ENCODE results near the gene NR1I2. TPM values are rescaled to one million over a fixed set of nuclear protein-coding genes. Genes with fewer than 3 reads are reported as not detected.
A peak's percentile ranks its signal among the peaks of the same experiment; 100 is the strongest.

NR1I2 gene
- total and polyA plus RNA-seq, 8 donors, result 0.12 to 0.91 (median 0.44) TPM

DNA sequence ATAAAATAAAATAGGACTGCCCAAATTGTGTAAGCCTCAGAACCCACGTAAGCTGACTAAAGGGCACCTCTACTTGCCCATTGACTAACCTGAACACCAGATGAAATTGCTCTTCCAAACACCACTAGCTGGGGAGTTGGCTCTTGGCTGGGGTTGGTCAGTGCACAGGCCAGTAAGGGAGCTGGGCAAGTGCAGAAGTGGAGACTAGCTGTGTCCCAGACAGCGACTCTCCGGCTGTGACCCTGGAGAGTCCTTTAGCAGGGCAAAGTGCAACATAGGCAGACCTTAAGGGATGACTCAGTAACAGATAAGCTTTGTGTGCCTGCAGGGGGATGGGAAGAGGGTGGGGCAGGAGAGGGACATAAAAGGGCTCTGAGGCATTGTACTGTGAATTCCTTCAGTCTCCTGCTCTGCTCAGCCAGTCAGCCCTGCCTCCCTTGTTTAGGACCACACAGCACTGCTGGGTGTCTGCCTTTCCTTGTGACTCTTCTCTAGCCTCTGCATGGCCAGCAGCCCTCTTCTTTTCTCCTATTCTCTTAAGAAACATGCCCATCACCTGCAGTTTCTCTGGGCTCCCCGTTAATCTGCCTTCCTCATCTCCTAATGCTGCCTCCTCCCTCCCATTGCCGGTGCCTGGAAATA lies 13.2 kb downstream of the NR1I2 start:
- Histone ChIP-seq H3K36me3 (no peaks in the 10 kb centered on the region), H3K4me3 (no peak overlapping the region), H3K9me3 (no peaks in the 10 kb centered on the region), H3K4me1 (no peaks in the 10 kb centered on the region), H3K27ac (no peak overlapping the region), H3K27me3 (no peaks in the 10 kb centered on the region)
- ATAC-seq (peak; percentile 64), DNase-seq (no peak)
- intact Hi-C loops (cut with DNase I), result no loop called here
- TF ChIP-seq, protein P1, sequence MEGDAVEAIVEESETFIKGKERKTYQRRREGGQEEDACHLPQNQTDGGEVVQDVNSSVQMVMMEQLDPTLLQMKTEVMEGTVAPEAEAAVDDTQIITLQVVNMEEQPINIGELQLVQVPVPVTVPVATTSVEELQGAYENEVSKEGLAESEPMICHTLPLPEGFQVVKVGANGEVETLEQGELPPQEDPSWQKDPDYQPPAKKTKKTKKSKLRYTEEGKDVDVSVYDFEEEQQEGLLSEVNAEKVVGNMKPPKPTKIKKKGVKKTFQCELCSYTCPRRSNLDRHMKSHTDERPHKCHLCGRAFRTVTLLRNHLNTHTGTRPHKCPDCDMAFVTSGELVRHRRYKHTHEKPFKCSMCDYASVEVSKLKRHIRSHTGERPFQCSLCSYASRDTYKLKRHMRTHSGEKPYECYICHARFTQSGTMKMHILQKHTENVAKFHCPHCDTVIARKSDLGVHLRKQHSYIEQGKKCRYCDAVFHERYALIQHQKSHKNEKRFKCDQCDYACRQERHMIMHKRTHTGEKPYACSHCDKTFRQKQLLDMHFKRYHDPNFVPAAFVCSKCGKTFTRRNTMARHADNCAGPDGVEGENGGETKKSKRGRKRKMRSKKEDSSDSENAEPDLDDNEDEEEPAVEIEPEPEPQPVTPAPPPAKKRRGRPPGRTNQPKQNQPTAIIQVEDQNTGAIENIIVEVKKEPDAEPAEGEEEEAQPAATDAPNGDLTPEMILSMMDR (IDR thresholded peaks at IDR 0.05), result no peak

DNA sequence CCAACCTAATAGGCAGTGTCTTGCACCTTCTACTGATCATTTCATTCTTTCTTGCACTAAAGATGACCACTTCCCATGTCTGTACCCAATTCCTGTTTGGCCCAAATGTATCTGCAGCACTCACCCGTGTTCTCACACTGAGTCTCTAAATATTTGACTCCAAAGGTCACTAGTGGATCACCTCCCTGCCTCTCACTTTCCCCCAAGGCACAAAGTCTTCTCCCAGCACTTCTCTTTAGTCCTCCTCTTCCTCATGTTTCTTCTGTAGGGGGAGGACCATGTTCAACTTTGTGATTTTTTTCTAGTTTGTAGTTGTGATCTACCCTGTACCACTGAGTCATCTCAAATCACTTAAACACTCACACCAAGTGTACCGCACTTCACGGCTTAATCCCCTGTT lies 13.9 kb downstream of the NR1I2 start:
- DNase-seq, result no peak
- H3K4me1 ChIP-seq, result no peaks in the 10 kb centered on the region
- no peak for ATAC-seq
- intact Hi-C loops (cut with DNase I), result no loop called here
- TF ChIP-seq, protein P1 (IDR thresholded peaks at IDR 0.05), result no peak
- no peaks in the 10 kb centered on the region for H3K27me3 ChIP-seq
- H3K36me3 ChIP-seq, result no peaks in the 10 kb centered on the region
- no peak overlapping the region for H3K4me3 ChIP-seq
- H3K27ac ChIP-seq, result no peak overlapping the region
- no peaks in the 10 kb centered on the region for H3K9me3 ChIP-seq

DNA sequence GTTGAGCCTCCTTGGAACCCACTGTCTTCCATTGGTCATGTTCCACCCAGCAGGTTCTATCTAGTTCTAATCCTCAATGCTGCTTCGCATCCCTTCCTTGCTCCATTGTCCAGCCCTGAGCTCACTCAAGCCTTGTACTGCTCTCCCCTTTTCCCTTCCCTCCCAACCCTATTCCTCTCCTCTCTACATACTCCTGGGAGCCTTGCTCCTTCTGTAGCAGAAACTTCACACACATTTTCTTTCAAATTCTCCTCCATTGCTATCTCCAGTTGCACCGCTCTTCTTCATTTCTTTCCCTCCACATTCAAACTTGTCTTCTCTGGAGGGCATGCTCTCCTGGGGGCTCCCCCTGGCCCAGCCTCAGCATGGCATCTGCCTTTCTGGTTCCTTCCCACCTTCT lies 14.5 kb downstream of the NR1I2 start:
- H3K27me3 ChIP-seq, result no peaks in the 10 kb centered on the region
- no peaks in the 10 kb centered on the region for H3K9me3 ChIP-seq
- intact Hi-C loops (cut with DNase I), result no loop called here
- DNase-seq (no peak), ATAC-seq (no peak)
- TF ChIP-seq, protein P1 (IDR thresholded peaks at IDR 0.05), result no peak
- H3K4me3 ChIP-seq, result no peak overlapping the region
- no peaks in the 10 kb centered on the region for H3K36me3 ChIP-seq
- H3K27ac ChIP-seq, result no peak overlapping the region
- no peaks in the 10 kb centered on the region for H3K4me1 ChIP-seq

DNA sequence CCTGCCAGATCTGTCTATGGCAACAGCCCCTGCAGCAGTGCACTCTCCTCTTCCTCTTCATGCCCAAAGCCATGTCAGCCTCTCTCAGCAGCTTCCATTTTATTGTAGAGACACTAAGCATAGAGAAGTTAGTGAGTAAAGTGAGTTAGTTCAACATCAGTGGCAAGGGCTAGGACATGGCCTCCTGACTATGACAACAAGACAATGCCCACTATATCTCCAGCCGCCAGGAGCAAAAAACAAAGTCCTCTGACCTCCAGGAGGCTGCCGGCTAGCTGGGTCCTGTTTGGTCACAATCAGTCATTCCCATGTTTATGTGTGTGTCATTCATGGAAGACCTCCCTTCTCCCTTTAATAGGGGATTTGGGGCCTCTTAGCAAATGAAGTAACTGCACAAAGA lies 14.9 kb downstream of the NR1I2 start:
- ATAC-seq (no peak), DNase-seq (no peak)
- TF ChIP-seq, protein P1 (IDR thresholded peaks at IDR 0.05), result no peak
- no peak overlapping the region for H3K27ac ChIP-seq
- intact Hi-C loops (cut with DNase I), result no loop called here
- H3K9me3 ChIP-seq, result no peaks in the 10 kb centered on the region
- H3K4me3 ChIP-seq, result no peak overlapping the region
- H3K36me3 ChIP-seq, result no peaks in the 10 kb centered on the region
- H3K4me1 ChIP-seq, result no peaks in the 10 kb centered on the region
- H3K27me3 ChIP-seq, result no peaks in the 10 kb centered on the region

DNA sequence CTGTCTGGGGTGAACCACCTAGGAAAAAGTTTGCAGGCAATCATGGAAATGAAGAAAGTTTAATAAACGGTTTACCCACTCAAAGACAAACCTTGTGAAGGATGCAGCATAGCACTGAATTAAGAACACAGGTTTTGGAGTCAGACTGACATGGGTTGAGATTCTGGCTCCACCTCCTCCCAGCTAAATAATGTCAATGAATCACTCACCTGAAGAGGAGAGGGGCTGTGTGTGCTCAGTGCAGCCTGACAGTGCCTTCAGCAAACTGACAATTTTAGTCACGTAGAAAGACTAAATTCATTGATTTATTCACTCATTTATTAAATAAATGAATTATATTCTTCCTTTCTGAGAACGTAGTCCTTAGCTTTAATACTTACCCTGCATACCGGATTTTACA lies 18.9 kb downstream of the NR1I2 start:
- intact Hi-C loops (cut with DNase I), result no loop called here
- Histone ChIP-seq H3K27ac (no peak overlapping the region), H3K4me1 (no peaks in the 10 kb centered on the region), H3K36me3 (no peaks in the 10 kb centered on the region), H3K9me3 (no peaks in the 10 kb centered on the region), H3K27me3 (no peaks in the 10 kb centered on the region), H3K4me3 (no peak overlapping the region)
- DNase-seq (no peak), ATAC-seq (no peak)
- TF ChIP-seq, protein P1 (IDR thresholded peaks at IDR 0.05), result no peak
